Glomerular visceral epithelial cell (primary cell): ENCODE measurements around the gene RASGEF1C.
A peak's percentile ranks its signal among the peaks of the same experiment; 100 is the strongest.
"Not testable (repeated sequence)": the region's sequence is repeated elsewhere in the genome, so short reads cannot be mapped to it uniquely, and the experiment has no call there.

Experiments used
- DNase-seq: peaks from one replicate; pipeline ENCODE4 v3.0.0-alpha.2; 2016; ENCODE audit errors: extremely low spot score

The RASGEF1C gene

GRCh38 chr5:180210961-180211760 is 2.1 kb upstream of the RASGEF1C start:
- no peak for DNase-seq

DNA sequence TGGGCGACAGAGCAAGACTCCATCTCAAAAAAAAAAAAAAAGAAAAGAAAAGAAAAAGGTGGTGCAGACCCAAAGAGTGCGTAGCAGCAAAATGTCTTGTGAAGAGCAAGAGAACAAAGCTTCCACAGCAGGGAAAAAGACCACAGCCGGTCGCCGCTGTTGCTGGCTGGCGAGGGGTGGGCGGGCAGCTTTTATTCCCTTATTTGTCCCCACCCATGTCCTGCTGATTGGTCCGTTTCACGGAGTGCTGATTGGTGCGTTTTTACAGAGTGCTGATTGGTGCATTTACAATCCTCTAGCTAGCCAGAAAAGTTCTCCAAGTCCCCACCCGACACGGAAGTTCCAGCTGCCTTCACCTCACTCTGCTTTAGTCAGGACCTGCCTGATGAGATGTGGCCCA is 1.1 kb upstream of the RASGEF1C start:
- DNase-seq, result not testable (repeated sequence)

GRCh38 chr5:180208435-180209081 is 453 bp downstream of the RASGEF1C start:
- DNase-seq, result peak; percentile 11

GRCh38 chr5:180208038-180208434 is 975 bp downstream of the RASGEF1C start:
- DNase-seq, result no peak

DNA sequence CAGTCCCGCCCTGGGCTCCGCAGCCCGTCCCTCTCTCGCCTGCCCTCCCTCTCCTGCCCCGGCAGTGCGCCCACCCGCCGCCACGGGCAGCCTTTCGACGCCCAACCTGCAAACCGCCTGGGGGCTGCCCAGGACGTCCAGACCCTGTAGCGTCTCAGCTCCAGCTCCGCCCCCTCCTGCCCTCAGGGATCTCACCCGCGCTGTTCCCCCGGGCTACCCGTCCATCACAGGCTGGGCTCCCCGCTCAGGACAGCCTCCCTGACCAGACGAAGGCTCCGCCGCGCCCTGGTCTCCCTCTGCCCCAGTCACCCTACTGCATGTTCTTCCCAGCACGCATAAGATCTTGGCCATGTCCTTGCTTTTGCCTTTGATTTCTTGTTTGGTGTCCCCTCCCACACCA is 1.4 kb downstream of the RASGEF1C start:
- no peak for DNase-seq

GRCh38 chr5:180206993-180207392 is 2.0 kb downstream of the RASGEF1C start:
- DNase-seq, result no peak

DNA sequence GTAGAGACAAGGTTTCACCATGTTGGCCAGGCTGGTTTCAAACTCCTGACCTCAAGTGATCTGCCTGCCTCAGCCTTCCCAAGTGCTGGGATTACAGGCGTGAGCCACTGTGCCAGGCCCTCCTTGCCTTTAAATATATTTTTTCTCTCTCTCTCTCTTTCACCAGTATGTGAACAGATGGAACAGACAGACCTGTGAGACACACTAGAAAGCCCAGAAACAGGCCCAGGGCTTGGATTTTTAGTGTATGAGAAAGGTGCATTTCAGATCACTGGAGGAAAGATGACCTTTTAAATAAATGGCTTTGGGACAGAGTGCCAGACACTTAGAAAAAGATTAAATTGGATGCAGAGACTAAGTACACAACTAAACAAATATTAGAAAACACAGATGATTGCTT is 3.1 kb downstream of the RASGEF1C start:
- DNase-seq, result no peak

- DNase-seq, result no peak
Observed at GRCh38 chr5:180204276-180204819, 4.7 kb downstream of the RASGEF1C start.

DNA sequence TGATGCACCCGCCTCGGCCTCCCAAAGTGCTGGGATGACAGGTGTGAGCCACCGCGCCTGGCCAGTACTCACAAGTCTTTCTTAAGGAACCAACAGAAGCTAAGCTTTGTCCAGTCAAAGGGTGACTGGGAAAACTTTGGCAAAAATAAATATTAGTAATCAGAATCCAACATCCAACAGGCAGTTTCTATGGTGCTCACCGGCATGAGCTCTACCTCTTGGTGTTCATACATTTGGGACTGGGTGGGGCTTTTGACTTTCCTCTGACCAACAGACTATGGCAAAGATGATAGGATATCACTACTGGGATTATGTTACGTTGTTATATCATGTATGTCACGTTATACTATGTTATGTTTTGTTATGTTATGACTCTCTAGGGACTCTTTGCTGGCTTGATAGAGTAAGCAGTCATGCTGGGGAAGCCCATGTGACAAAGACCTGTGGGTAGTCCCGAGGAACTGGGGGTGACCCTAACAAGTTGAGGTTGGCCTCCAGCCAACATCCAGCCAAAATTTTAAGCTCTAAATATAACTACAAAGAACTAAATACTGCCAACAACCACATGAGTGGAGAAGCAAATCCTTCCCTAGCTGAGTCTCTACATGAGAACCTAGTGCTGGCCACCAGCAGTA is 6.0 kb downstream of the RASGEF1C start:
- no peak for DNase-seq

DNA sequence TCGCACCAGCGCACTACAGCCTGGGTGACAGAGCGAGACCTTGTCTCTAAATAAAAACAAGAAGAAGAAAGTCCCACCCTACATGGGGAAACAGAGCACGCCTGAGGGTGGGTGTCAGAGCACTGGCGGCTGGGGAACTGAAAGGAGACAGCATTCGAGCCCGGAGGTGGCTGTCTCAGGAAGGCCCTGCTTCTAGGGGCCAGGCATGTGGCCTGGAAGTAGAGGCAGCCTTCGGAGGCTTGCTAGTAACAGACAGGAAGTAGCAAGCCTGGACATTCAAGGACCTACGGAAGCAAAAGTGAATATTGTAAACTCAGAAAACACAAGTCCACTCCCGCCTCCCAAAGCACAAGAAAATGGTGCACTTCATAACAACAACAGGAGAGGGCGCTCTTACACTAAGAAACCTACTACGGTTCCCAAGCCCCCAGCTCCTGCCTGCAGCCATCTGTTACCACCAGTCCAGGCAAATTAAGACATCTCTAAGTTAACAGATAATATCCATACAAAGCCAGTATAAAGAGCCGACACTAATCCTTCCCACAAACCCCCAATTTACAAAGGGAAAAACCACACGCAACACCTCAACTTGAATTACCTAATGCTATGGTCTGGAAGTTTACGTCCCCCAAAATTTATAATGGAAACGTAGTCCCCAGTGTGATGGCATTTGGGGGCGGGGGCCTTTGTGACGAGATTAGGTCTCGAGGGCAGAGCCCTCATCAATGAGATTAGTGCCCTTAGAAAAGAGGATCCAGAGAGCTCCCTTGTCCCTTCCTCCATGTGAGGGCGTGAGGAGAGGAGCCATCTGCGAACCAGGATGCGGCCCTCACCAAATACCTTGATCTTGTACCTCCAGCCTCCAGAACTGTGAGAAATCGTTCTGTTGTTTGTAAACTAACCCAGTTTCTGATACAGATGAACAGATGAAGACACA is 7.7 kb downstream of the RASGEF1C start:
- DNase-seq, result peak; percentile 22

GRCh38 chr5:180199390-180199789 is 9.6 kb downstream of the RASGEF1C start:
- no peak for DNase-seq

DNA sequence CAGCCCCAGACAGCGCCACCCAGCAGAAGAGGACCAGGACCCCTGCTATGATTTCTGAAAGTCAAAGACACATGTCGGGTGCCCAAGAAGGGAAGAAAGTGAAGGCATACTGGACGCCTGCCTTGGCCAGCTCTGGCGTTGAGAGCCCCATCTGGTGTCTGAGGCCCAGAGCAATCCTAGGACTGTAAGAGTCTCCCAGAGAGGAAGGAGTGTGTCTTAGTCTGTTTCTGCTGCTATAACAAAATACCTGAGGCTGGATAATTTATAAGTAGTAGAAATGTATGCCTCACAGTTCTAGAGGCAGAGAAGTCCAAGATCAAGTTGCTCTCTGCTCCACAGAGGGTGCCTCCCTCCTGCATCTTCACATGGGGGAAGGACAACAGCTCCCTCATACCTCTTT is 10.8 kb downstream of the RASGEF1C start:
- DNase-seq, result no peak

- no peak for DNase-seq
Observed at GRCh38 chr5:180197016-180197702, 11.9 kb downstream of the RASGEF1C start.

DNA sequence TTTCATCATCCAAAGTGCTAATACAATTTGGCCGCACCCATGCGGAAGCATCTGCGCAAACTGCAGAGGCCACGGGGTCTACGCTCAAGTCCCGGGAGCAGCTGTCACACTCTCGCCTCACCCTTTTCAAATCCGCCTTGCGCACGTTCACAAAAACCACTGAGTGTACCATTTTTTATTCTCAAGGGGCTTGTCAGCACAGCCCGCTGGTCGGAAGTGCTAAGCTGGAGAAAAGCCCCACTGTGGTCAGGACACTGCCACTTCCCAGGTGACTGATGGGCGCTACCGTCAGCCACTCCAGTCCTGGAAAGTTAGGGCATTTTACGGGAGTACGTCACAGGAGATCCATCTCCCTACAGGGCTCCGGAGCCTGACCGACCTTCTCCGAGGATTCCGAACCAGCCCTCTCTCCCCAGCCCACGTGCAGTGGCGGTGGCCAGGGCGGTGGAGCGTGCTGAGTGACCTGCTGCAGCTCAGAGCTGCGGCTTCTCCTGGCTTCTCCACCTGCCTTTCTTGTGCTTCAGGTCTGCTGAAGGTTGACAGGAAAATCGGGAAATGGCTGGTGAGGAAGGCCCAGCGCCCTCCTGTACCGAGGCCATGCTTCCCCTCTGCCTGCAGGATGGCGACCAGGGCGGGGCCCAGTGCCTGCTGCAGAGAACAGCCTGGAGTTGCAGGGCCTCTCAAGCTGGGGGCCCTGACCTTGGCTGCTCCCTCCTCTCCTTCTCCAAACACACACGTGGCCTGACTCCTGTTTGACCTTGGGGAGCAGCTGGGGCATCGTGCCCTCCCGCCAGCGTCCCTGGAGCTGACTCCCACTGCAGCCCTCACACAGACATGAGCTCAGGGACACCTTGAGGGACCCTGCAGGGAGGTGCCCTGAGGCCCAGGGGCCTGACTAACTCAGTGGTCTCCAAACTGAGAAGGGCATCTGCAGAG is 14.3 kb downstream of the RASGEF1C start:
- DNase-seq, result no peak

DNA sequence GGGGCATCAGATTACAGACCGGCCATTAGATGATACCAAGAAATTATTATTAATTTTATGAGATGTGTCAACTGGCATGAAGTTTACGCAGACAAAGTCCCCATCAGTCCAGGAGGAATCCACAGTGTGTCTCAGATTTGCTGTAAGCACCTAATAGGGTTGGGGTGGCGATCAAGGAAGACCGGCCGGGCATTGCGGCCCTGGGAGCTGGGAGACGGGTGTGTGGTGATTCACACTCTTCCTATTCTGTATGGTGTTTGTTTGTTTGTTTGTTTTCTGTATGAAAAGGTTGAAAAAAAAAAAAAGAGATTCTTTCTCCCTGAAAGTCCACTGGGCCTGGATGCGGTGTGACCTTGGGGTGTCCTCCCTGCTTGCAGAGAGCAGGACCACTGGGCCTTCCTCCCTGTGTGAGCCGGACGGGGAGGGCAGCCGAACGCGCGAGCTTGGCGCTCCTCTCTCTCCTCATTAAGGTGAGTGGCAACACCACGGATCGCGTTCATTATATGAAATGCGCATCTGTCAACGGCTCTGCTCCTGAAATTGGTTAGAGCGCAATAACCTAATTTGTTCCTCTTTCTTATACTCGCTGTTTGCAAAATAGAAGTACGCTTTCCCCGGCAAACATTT is 15.1 kb downstream of the RASGEF1C start:
- DNase-seq, result no peak

DNA sequence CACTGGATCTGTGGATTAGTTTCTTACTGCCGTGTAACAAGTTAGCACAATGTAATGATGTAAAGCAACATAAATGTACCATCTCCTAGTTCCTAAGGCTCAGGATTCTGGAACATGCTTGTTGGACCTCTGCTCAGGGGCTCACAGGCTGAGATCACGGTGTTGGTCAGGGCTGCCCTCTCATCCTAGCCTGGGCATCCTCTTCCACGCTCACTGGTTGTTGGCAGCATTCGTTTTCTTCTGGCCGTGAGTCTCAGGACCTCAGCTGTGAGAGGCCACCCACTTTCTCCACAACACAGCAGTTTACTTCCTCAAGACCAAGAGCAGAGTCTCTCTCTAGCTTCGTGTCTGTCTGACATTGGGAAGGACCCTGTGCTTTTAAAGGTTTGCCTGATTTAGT is 17.3 kb downstream of the RASGEF1C start:
- no peak for DNase-seq

- DNase-seq, result no peak
Observed at GRCh38 chr5:180187767-180188166, 21.2 kb downstream of the RASGEF1C start.

DNA sequence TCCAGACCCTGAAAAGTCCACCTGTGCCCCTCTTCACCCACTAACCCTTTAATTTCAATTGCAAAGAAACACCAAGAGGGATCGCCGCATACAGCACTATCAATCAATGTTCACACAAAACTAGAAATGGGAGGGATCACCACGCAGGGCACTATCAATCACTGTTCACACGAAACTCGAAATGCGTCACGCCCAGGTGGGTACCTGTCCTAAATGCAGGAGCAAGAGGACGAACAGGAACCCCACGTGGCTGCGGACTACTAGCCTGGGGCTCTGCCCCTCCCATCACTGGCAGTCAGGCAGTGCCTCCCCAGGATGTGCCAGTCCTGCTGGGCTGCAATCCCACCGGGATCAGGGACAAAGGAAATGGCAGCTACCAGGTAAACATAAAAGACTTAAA is 28.2 kb downstream of the RASGEF1C start:
- DNase-seq, result no peak

DNA sequence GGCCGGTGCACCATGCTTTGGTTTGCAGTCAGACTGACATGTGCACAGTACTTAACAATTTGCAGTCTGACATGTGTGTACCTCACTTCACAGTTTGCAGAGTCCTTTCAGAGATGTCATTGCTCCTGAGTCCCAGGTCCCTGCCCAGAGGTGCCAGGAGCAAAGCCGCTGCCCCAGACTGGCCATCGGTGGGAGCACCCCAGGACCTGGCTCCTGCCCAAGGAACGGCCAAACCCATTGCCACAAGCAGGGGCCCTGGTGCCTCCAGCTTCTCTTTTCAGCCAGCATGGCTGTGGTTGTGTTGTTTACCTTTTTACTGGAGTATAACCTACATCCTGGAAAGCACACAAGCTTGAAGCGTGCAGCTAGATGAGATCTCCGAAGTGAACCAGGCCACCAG is 28.6 kb downstream of the RASGEF1C start:
- DNase-seq, result no peak
